ENCODE results near the gene PPIF.
"Not testable (repeated sequence)": the region's sequence is repeated elsewhere in the genome, so short reads cannot be mapped to it uniquely, and the experiment has no call there.

Gene PPIF

DNA sequence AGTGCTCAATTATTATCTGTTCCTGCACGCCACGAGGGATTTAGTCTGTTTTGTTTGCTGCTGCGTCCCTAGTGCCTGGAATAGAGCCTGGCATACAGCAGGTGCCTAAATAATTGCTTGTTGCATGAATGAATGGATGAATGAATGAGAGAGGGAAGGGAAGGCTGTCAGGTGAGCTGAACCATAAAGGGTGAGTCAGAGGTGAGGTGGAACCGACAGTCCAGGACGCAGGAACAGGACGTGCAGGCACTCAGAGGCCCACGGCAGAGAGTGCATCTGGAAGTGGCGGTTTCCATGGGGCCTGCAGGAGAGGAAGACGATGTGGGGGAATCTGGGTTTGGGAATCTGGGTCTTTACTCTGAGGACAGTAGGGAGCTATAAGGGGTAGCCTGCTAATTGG, 17.7 kb upstream of the PPIF start:
- in situ Hi-C loops (cut with MboI; ENCODE audit: low sequenced_read_pairs) = no loop called here

DNA sequence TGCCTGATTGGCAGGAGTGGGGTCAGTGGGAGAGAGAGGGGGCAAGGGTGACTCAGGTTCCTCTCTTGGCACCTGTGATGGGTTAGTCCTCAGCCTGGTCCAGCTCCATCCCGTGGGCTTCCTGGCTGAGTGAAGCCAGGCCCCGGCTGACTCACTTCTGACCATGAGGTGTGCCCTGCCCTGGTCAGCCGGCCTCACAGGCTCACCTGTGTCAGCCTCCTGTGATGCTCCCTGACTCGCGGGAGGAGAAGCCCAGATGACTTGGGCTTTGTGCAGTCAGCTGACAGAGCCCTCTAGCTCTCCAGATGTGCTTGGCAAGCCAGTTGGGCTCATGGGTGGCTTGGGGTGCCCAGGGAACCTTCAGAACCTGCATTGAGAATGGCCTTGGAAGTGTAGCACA, 16.0 kb upstream of the PPIF start:
- in situ Hi-C loops (cut with MboI; ENCODE audit: low sequenced_read_pairs) = no loop called here

DNA sequence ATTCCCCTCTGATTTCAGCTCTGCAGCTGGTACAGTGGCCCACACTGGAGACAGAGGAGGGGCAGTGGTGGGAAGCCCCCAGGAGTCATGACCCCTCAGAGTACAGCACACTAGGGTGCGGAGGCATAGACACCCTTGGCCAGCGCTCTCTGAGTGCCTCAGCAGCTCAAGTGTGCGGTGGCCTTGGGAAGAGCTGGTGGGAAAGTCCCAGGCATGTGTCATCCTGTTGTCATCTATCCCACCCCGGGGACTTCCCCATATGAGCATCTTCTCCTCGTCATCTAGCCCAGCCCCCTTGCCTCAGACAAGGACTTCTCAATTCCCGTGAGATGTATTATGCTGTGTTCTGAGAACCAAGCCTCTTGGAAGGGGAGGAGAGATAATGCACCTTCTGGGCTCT, 15.6 kb upstream of the PPIF start:
- in situ Hi-C loops (cut with MboI; ENCODE audit: low sequenced_read_pairs) = no loop called here

DNA sequence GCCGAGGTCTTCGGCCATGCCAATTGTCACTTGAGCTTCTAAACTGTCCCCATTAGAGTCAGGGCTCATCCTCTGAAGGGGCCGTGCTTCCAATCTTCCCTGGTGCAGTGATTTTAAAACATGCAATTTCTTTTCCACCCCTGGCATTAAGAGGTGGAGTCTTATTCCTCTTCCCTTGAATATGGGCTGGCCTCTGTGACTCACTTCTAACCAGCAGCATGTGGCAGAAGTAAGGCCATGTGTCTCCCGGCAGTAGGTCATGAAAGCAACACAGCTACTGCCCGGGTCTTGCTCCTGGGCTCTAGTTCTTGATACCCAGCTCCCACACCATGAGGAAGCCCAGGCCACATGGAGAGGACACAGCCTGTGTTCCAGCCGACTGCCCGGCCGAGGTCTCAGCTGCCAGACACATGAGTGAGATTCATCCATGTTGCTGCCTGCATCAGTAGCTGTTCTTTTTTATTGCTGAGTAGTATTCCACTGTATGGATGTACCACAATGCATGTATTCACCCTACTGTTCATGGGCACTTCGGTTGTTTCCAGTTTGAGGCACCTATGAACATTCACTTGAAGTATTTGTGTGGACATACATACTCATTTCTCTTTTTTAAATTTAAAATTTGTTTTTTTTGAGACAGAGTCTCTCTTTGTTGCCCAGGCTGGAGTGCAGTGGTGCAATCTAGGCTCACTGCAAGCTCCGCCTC, 14.5 kb upstream of the PPIF start:
- in situ Hi-C loops (cut with MboI; ENCODE audit: low sequenced_read_pairs) = not testable (repeated sequence)

DNA sequence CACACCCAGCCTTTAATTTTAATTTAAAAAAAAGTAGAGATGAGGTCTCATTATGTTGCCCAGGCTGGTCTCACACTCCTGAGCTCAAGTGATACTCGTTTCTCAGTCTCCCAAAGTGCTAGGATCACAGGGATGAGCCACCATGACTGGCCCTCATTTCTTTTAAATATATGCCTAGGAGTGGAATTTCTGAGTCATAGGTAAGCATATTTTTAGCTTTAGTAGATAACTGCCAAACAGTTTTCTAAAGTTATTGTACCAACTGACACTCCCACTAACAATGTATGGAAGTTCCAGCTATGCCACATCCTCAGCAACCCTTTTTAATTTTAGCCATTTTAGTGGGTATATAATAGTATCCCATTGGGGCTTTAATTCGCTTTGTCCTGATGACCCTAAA, 13.8 kb upstream of the PPIF start:
- in situ Hi-C loops (cut with MboI; ENCODE audit: low sequenced_read_pairs) = no loop called here

DNA sequence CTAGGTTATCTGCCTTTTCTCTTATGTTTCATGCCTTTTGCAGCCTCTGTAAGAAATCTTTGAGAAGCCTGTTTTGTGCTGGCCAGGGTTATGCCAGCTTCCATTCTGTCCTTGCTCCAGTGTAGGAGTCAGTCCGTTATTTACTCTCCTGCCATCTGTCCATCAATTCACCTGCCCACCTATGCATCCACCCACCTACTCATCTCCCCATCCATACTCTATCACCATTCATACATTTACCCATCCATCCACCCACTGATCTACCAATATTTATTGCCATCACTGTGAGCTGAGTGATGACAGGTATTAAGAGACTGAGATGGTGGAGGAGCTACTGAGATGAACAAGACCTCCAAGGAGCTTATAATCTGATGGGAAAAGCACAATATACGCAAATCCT, 12.7 kb upstream of the PPIF start:
- in situ Hi-C loops (cut with MboI; ENCODE audit: low sequenced_read_pairs) = no loop called here

DNA sequence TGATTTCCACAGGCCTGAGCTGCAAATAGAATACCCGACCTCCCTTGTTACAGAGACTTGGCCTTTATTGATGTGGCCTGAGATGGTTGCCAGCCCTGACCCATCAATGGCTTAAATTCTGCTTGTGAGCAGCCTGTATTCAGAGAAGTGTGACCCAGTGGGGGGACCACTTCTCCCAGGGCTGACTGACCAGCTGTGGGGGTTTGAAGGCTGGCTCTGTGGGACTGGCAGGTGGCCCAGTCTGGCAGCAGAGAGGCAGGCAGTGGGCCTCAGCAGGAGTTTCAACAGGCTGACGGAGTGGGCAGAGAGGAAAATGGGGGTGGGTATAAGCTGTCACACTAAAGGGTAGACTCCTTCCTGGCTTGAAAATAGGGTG, 12.2 kb upstream of the PPIF start:
- in situ Hi-C loops (cut with MboI; ENCODE audit: low sequenced_read_pairs) = no loop called here

DNA sequence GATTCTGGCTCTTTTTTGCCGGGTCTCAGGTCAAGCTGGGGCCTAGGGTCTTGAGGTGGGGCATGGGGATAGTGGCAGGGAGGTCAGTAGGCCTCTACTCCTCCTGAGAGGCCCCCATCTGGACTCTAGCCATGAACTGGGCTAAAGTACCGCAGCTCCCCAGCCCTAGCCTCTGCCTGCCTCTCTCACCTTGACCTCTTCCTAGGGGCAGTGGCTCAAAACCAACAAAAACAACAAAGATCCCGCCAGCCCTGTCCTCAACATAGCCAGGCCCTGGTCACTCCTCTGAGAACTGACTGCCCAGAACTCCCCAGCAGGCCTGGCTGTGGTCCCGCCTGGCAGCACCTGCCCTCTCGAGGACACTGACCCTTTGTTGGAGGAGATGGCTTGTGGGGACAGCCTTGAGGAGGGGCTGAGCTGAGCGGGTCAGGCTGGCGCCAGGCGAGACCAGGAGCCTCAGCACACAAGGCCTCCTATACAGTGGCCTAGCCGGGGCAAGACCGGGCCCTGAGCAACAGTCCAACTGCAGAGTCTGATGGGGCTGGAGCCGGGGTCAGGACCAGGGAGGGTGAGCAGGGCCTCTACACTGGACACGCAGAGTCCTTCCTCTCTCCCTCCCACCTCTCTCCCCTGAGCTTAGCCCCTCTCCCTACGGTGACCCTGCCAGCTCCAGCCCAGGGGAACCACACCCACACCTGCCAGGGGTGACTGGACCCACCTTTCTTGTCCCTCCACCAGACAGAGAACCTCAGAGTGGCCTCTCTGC, 11.6 kb upstream of the PPIF start:
- in situ Hi-C loops (cut with MboI; ENCODE audit: low sequenced_read_pairs) = no loop called here

DNA sequence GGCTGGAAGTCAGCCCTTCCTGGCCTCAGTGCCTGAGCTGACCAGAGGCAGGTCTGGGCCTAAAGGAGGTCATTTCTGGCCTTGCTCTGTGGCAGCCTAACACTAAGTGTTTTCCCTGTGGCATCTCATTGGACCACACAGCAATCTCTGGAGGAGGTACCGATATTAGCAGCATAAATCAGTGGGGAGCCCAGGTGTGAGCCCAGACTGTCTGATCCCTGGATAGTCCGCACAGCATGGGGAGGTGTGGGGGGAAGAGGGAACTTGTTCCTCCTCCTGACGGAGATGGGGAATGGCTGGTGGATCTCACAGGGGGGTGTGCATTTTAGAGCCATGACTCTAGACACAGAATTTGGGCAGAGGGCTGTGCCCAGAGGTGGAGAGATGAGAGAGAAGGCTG, 11.0 kb upstream of the PPIF start:
- in situ Hi-C loops (cut with MboI; ENCODE audit: low sequenced_read_pairs) = no loop called here

DNA sequence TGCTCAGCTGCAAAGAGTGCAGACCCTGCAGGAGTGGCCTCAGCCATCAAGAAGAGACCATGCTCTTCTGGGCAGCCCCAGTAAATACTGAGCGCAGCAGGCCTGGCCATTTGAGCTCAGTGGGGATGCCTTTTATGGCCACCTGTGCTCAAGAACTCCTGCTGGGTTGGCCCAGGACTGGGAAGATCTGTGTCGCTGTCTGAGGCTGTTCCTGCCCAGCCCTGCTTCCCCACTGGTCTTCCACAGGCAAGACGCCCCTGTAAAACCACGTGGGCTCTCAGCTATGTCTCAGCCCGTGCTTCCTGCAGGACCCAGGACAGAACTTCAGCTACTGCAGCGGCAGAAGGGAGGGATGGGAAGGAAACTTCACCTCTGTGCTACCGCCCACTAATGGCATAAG, 10.5 kb upstream of the PPIF start:
- in situ Hi-C loops (cut with MboI; ENCODE audit: low sequenced_read_pairs) = no loop called here

DNA sequence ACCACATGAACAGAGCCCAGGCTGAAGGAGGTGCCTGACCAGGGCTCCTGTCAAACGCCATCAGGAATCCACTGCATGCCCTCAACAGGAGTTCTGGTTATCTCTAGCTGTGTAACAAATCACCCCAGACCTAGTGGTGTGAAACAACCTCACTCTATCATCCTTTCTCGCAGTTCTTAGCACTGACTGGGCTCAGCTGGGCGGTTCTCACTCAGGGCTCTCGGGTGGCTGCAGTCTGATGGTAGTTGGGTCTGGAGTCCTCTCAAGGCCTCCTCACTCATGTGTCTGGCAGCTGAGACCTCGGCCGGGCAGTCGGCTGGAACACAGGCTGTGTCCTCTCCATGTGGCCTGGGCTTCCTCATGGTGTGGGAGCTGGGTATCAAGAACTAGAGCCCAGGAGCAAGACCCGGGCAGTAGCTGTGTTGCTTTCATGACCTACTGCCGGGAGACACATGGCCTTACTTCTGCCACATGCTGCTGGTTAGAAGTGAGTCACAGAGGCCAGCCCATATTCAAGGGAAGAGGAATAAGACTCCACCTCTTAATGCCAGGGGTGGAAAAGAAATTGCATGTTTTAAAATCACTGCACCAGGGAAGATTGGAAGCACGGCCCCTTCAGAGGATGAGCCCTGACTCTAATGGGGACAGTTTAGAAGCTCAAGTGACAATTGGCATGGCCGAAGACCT, 9.3 kb upstream of the PPIF start:
- in situ Hi-C loops (cut with MboI; ENCODE audit: low sequenced_read_pairs) = not testable (repeated sequence)

DNA sequence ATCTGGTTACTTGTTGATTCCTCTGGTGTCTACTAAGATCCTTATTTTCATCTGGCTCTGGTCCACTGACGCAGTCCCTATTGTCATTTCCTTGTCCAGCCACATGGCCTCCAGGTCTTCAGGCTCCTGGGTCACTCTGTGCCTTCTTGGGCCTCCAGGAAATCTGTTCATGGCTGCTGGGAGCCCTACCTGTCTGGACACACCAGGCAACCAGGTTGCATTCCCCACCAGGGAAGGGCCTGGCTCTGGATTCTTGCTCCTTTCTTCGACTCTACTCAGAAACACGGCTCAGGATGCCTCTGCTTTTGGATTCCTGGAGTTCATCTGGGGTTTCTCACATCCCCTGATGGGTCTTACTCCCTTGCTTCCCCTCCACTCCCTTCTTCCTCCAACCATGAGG, 8.0 kb upstream of the PPIF start:
- in situ Hi-C loops (cut with MboI; ENCODE audit: low sequenced_read_pairs) = no loop called here

DNA sequence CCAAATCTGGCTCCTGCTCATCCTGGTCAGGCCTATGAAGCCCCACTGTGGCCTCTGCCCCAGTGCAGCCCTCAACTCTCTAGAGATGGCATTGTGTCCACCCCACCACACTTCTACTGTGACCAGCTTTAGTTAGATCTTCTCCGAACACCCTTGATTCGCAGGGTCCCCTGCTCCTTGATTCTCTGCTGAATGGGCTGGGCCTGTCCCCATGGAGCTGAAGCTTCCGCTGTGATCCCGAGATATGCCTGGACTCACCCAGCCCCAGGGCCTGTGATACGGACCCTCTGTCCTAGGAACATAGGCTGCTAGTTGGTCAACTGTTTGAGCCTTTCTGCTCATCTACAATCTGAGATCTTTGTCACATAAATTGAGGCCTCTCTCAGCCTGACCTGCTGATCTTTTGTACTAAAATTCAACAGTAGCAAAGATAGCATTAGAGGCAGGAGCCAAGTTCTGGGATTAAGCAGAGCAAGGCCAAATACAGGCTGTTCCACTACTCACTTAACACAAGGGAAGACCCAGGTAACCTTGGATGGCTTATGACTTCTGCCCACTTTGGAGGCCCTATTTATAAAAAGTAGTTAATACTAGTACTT, 6.5 kb upstream of the PPIF start:
- in situ Hi-C loops (cut with MboI; ENCODE audit: low sequenced_read_pairs) = no loop called here

DNA sequence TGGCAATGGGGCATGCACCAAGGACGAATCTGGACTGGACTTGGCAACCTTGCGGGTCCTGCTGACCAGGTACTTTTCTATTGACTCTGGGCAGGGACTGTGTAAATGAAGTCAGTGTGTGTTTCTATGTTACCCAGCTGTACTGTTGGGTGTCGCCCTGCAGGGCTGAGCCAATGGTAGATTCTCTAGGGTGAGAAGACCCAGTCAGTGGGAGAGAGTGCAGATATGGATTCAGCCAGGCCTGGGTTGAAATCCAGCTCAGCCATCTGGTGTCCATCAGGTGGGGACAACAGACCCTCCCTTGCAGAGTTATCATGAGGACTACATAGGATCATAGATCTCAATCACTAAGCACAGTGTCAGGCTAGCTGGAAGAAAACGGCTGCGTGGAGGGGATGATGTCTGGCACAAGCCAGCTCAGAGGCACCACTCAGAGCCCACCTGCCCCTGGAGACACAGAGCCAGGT, 4.9 kb upstream of the PPIF start:
- in situ Hi-C loops (cut with MboI; ENCODE audit: low sequenced_read_pairs) = no loop called here

DNA sequence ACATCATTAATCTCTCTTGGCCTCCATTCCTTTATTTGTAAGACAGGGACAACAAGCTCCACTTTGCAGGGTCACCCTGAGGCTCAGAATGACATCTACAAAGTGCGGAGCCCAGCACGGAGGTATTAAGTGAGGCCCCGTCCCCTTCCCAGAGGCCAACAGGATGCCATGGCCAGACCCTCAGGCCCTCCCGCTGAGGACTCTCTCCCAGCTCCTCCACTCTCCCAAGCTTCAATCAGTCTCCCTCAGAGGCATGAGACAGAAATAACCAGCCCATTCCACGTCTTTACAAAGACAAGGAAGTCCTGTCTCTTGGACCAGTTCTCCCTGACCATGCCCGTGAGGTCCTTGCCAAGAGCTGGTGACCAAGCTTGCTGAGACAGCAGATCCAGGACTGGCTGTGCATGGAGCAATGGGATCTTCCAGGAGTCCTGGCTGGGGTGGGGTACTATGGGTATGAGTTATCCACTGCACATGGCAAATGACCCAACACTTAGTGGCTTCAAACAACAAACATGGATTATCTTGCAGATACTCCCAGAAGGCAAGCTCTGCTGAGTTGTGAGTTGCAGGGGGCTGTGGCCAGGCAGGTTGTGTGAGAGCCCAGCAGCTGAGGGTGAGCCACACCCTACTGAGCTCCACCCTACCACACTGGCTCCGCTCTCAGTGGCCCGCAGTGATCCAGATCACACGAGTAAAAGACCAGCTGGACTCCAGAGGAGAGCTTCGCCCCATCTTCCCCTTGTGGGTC, 4.3 kb upstream of the PPIF start:
- in situ Hi-C loops (cut with MboI; ENCODE audit: low sequenced_read_pairs) = no loop called here

DNA sequence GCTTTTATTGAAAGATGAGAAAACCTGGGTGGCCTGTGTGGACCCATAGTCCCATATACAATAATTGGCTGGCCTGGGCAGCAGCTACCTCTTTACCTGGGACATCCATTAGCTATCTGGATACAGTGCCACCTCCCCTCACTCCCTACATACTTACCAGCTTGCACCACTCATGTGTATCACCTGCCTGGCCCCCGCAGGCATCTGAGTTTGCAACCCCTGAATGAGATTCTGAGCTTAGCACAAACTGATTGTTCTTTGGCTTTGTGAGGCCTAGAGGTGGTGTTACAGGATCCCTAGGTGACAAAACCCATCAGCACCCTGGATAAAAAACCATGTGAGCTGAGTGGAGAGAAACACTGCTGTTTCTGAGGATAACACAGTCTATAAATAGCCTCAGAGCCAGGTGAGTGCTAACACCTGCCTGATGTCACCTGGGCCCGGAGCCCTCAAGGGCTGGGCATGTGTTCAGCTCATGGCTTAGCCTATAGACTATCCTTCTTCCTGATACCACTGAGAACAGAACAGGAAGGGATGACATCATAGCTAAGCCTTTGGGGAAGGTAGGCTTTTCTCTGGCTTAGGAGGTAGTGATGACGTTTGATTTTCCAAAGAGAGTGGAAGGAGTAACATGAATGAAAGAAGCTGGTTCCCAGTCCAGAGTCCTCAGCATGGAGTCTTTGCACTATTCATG, 2.6 kb upstream of the PPIF start:
- in situ Hi-C loops (cut with MboI; ENCODE audit: low sequenced_read_pairs) = no loop called here

DNA sequence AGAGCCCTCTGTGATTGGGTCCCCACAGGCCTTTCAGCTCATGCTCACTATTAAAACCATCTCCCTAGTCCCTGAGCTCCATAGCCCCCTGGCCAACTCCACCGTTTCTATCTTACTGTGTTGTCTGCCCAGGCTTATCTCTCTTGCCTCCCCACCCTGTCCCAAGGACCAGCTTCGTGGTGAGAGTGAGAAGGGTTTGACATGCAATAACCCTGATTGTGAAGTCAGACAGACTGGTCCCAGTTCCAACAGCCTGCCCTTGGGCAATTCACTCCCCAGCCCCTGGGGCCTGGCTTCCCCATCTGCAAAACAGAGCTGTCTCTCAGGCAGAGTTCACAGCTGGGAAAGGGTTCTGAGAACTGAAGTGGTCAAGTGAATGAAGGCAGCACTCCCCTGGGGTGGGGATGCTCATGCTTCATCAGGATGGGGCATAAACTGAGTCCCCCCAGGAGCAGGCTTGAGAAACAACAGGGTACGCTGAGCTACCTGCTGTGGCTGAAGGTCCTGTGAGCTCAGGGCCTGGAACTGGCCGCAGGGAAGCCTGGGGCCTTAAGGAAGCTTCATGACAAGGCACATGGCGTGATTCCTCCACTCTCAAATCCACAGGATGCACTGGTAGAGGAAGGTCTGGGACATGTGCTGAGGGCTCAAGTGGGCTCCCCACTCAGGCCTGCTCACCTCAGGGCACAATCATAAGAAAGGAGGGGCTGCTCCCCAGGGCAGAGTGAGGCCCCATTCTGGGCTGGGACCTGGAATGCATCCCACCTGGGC, 1.8 kb upstream of the PPIF start:
- in situ Hi-C loops (cut with MboI; ENCODE audit: low sequenced_read_pairs) = no loop called here

DNA sequence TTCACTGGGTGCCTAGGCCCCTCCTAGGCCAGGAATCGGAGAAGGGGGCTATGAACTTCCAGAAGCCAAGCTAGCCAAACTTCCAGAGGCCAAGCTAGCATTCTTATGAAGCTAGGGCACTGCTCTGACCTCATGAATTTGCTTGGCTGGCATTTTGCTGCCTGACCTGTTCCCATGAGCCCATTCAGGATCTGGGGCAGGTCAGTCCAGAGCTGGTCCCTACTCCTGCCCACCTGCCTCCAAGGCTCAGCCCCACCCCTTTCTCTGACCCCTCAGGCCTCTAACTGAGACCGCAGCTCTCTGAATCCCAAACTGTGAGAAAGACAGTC, 1.3 kb upstream of the PPIF start:
- in situ Hi-C loops (cut with MboI; ENCODE audit: low sequenced_read_pairs) = no loop called here

DNA sequence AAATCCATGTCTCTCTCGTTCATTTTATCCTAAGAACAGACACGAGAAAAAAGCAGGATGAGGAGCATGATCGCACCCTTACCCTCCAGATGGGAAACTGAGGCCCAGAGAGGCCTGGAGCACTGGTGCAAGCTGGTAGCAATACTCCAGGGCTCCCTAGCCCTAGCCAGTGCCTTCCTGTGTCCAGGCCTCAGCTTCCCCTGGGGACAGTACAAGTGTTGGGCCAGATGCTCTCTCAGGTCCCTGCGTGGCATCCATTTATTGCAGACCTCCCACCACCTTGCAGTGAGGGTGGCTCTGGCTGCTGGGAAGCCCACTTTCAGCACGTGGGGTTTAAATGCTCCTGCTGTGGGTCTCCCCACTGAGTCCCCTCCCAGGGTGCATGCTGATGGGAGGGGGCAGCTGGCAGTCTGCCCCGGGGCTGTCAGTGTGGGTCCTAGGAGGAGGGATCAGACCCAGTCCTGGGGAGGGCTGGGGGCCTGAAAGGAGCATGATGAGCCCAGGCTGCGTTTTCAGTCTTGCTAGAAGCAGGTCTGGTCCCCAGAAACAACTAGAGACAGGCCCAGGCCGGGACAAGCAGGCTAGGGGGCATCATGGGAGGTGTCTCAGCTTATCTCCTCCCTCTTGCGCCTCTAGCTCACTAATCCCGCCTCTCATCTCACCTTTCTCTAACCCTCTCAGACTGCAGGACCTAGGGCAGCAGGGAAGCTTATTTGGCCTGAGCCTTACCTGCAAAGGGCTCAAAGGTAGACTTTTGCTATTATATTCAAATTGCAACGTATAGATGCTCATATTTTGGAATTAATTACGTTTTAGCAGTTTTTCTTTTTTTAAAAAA, 662 bp upstream of the PPIF start:
- in situ Hi-C loops (cut with MboI; ENCODE audit: low sequenced_read_pairs) = no loop called here
